ENCODE data around the gene CEMP1.

The CEMP1 gene

GRCh38 chr16:2513405-2514332 lies 17.5 kb downstream of the CEMP1 start, which contains the start of gene ATP6V0C:
Gene ATP6V0C (plus strand): TSS chr16:2513952. CDS start chr16:2514104, 152 bp downstream.
- H3K27ac ChIP-seq (replicated peaks) = peak within 1 kb of the TSS; percentile 97
- DNase-seq (ENCODE audit: low read depth in 1 of 2, low spot score in 1 of 2) = peak; percentile 84 to 89
- TF ChIP-seq GABPA (IDR thresholded peaks at IDR 0.05; ENCODE audit: low read depth) = no peak
- peak; percentile 65 for TF ChIP-seq REST (IDR thresholded peaks at IDR 0.05; ENCODE audit: insufficient replicate concordance, low read depth)
- TF ChIP-seq CTCF (IDR thresholded peaks at IDR 0.05; ENCODE audit: insufficient read depth, low read length) = no peak
- no peak for TF ChIP-seq SPI1 (IDR thresholded peaks at IDR 0.05; ENCODE audit: borderline replicate concordance, low read depth)
- TF ChIP-seq POLR2AphosphoS5 (IDR thresholded peaks at IDR 0.05; ENCODE audit: low read depth) = peak; percentile 94
- H3K27me3 ChIP-seq (ENCODE audit: insufficient read depth, poor library complexity, severe bottlenecking) = no peaks in the 10 kb centered on the region
- peak within 1 kb of the TSS; percentile 86 for H3K4me3 ChIP-seq (replicated peaks; ENCODE audit: insufficient read depth, low read length)

- no peak for DNase-seq (ENCODE audit: low read depth in 1 of 2, low spot score in 1 of 2)
- Histone ChIP-seq H3K27me3 (ENCODE audit: insufficient read depth, poor library complexity, severe bottlenecking) (no peaks in the 10 kb centered on the region), H3K4me3 (replicated peaks; ENCODE audit: insufficient read depth, low read length) (peak overlapping the region; percentile 24; the same call in 1 of the 2 replicates), H3K27ac (replicated peaks) (peak overlapping the region; percentile 97)
- TF ChIP-seq SPI1 (IDR thresholded peaks at IDR 0.05; ENCODE audit: borderline replicate concordance, low read depth) = no peak
These were observed 18.3 kb downstream of the CEMP1 start for GRCh38 chr16:2512735-2513404.

- DNase-seq (ENCODE audit: low read depth in 1 of 2, low spot score in 1 of 2) = no peak
- TF ChIP-seq GABPA (IDR thresholded peaks at IDR 0.05; ENCODE audit: low read depth) (no peak), POLR2AphosphoS5 (IDR thresholded peaks at IDR 0.05; ENCODE audit: low read depth) (no peak), CTCF (IDR thresholded peaks at IDR 0.05; ENCODE audit: insufficient read depth, low read length) (no peak), REST (IDR thresholded peaks at IDR 0.05; ENCODE audit: insufficient replicate concordance, low read depth) (no peak), SPI1 (IDR thresholded peaks at IDR 0.05; ENCODE audit: borderline replicate concordance, low read depth) (no peak)
- H3K27ac ChIP-seq (replicated peaks) = no peak overlapping the region
- H3K27me3 ChIP-seq (ENCODE audit: insufficient read depth, poor library complexity, severe bottlenecking) = no peaks in the 10 kb centered on the region
- no peak overlapping the region for H3K4me3 ChIP-seq (replicated peaks; ENCODE audit: insufficient read depth, low read length)
These were observed 19.0 kb downstream of the CEMP1 start for GRCh38 chr16:2511996-2512734.
